Choroid plexus epithelial cell (primary cell): ENCODE measurements around the gene ZNF554.

Source experiments
- DNase-seq: peaks from one replicate; pipeline ENCODE4 v3.0.0-alpha.2; 2010; ENCODE audit warnings: low read depth
- H3K4me3 ChIP-seq: 2 replicates; pipeline ENCODE4 v1.5.1; 2011; ENCODE audit warnings: low read depth, mild to moderate bottlenecking, control low read depth, low read length, moderate library complexity
- TF ChIP-seq, protein P1 (sequence below): conservative IDR thresholded peaks from 2 replicates; pipeline ENCODE4 v1.5.1; 2011; ENCODE audit warnings: low read depth, mild to moderate bottlenecking, control low read depth, inconsistent platforms, low read length, moderate library complexity

ZNF554 gene

DNA sequence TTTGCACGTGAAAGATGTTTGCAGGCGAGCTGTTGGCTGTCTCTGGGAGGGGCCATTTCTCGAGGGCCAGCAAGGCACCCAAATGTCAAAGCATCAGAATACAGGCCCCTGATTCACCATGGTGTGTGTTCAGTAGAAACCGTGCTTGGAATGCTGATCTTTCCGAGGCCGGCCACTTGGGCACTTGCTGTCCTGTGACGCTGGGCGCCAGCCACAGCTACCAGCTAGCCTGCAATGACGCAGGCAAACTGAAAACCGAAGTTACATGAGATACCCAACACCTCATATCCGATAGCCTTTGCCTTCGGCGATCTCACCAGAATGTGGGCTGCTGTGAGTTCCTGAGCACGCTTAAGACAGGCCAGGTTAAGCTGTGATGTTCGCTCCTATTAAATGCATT lies 22.4 kb upstream of the ZNF554 start:
- H3K4me3 ChIP-seq = no peak overlapping the region
- no peak for DNase-seq
- TF ChIP-seq, protein P1, sequence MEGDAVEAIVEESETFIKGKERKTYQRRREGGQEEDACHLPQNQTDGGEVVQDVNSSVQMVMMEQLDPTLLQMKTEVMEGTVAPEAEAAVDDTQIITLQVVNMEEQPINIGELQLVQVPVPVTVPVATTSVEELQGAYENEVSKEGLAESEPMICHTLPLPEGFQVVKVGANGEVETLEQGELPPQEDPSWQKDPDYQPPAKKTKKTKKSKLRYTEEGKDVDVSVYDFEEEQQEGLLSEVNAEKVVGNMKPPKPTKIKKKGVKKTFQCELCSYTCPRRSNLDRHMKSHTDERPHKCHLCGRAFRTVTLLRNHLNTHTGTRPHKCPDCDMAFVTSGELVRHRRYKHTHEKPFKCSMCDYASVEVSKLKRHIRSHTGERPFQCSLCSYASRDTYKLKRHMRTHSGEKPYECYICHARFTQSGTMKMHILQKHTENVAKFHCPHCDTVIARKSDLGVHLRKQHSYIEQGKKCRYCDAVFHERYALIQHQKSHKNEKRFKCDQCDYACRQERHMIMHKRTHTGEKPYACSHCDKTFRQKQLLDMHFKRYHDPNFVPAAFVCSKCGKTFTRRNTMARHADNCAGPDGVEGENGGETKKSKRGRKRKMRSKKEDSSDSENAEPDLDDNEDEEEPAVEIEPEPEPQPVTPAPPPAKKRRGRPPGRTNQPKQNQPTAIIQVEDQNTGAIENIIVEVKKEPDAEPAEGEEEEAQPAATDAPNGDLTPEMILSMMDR = no peak

DNA sequence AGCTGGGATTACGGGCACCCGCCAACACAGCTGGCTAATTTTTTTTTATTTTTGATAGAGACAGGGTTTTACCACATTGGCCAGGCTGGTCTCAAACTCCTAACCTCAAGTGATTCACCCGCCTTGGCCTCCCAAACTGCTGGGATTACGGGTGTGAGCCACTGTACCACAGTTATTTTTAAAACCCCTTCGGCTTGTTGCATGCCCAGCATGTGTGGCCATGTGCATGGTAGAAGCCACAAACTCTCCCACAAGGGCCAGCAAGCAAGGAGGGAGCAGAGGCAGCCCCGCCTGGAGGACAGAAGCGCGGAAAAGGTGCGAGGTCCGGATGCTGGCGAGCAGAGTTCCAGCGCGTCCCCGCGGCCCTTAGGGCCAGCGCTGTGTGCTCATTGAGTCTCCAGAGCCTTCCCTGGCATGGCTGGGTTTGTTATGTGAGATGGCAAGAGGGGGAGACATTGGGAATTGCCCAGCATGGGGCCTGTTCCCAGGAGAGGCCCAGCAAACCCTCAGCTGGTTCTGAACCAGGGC lies 21.4 kb upstream of the ZNF554 start:
- TF ChIP-seq, protein P1 = no peak
- H3K4me3 ChIP-seq = no peak overlapping the region
- DNase-seq = no peak

DNA sequence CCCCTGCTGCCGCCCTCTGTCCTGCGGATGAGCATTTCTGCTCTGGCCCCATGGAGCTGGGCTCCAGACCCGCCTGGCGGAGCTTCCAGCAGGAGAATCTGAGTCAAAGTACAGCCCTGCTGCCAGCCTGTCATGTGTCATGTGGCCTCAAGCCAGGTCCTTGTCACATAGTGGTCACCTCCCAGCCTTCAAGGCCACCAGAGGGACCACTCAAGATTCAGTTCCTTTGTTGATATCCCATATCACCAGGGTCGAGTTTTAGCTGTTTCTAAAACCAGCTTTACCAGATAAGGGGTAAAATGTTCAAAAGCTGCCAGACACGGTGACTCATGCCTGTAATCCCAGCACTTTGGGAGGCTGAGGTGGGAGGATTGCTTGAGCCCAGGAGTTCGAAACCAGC lies 20.9 kb upstream of the ZNF554 start:
- no peak for DNase-seq
- TF ChIP-seq, protein P1 = no peak

DNA sequence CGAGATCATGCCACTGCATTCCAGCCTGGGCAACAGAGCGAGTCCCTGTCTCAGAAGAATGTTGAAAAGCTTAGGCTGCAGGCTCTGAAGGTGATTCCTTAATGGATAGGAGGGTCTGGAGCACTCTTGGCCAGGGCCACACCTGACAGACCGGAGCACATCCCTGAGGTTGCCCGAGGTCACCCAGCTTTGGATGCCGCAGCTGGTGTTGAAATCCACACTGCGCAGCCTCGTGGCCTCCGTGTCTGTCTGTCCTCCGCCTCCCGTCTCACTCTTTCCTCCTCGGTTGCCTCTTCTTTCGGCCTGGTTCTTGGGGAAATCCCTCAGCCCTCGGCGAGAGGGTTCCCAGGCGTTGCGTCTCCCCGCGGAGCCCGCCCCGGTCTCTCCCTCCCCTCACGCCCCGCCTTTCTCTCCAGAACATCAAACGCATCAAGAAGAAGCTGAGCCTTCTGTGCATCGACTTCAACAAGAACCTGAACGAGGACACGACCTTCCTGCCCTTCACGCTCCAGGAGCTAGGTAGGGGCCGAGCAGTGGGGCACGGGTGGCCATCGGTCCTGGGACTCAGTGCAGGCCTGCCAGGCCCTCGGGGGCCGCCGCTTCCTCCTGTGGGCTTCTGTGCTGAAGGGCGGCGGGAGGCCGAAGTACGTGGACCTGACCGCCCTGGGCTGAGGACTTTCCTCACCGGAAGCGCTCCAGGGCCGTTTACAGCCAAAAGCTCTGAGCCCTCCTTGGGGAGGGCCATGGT lies 20.2 kb upstream of the ZNF554 start:
- H3K4me3 ChIP-seq = no peak overlapping the region
- DNase-seq = no peak
- TF ChIP-seq, protein P1 = no peak

More for the DNA sequence above, 20.9 kb upstream of the ZNF554 start:
- H3K4me3 ChIP-seq = no peak overlapping the region

DNA sequence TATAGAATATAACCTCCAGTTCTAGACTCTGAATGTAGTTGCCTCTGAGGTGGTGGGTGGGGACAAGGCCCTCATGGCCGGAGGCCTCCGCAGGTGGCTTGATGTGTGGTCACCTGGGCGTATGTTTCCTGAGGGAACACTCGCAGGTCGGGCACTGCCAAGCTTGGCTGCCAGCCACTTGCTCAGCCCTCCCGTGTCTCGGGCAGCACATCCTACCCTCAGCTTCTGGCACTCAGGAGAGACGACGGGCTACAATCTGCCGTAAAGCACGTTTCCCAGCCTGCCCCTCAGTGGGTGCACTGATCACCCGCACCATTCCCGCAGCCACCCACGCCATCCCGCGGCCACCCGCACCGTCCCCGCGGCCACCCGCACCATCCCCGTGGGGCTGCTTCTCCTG lies 19.2 kb upstream of the ZNF554 start:
- no peak overlapping the region for H3K4me3 ChIP-seq
- no peak for DNase-seq
- TF ChIP-seq, protein P1 = no peak

DNA sequence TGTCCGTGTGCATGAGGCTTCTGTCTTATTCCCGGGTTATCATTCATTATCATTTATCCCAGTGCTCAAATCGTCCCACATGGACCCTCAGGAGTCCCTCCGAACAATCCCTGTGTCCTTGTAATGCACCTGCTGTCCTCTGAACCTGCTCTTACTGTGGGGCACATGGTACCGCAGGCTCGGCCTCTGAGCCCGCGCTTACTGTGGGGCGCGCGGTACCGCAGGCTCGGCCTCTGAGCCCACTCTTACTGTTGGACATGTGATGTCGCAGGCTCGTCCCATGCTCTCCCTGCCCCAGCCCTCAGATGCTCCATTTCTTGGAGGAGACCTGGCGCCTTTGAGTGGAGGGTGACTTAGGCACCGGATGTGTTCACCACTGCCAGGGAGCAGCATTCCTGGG lies 16.8 kb upstream of the ZNF554 start:
- no peak overlapping the region for H3K4me3 ChIP-seq
- no peak for DNase-seq

More for the DNA sequence above, 16.8 kb upstream of the ZNF554 start:
- TF ChIP-seq, protein P1 = no peak
